Measurements from ENCODE around the gene TRIOBP. TPM values are rescaled to one million over a fixed set of nuclear protein-coding genes. Genes with fewer than 3 reads are reported as not detected.

The TRIOBP gene
- total and polyA plus RNA-seq, 2 of the 13 experiments (the other 11 are each of a cell fraction or from before 2014, with no cell fraction given), result 6.1 to 15.4 TPM

DNA sequence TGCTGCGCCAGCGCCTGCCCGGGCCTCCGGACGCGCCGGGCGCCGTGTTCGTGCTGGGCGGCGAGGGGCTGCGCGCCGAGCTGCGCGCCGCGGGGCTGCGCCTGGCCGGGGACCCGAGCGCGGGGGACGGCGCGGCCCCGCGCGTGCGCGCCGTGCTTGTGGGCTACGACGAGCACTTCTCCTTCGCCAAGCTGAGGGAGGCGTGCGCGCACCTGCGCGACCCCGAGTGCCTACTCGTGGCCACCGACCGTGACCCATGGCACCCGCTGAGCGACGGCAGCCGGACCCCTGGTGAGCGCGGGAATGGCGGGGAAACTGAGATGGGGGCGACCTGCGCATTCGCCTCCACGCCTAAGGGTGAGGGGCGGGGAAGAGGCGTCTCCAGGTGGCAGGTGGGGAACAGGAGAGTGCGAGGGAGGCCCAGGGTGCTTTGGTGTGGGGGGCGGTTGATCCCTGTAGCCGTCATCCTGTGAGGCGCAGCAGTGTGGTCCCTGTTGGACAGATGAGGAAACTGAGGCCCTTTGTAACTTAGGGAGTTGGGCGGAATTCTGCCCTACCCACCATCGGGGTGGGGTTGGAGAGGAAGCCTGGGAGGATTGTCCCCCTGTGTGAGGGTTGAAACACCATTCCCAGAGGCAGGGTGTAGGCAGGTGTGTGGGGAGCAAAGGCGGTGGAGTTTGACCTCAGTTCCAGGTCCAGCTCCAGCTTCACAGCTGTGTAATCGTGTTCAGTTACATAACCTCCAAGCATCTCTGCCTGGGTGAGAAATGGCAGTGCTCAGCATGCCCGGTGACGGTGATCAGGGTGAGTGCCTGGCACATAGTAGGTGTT lies 37.6 kb upstream of the TRIOBP start (continued):
- TF ChIP-seq, protein P1, sequence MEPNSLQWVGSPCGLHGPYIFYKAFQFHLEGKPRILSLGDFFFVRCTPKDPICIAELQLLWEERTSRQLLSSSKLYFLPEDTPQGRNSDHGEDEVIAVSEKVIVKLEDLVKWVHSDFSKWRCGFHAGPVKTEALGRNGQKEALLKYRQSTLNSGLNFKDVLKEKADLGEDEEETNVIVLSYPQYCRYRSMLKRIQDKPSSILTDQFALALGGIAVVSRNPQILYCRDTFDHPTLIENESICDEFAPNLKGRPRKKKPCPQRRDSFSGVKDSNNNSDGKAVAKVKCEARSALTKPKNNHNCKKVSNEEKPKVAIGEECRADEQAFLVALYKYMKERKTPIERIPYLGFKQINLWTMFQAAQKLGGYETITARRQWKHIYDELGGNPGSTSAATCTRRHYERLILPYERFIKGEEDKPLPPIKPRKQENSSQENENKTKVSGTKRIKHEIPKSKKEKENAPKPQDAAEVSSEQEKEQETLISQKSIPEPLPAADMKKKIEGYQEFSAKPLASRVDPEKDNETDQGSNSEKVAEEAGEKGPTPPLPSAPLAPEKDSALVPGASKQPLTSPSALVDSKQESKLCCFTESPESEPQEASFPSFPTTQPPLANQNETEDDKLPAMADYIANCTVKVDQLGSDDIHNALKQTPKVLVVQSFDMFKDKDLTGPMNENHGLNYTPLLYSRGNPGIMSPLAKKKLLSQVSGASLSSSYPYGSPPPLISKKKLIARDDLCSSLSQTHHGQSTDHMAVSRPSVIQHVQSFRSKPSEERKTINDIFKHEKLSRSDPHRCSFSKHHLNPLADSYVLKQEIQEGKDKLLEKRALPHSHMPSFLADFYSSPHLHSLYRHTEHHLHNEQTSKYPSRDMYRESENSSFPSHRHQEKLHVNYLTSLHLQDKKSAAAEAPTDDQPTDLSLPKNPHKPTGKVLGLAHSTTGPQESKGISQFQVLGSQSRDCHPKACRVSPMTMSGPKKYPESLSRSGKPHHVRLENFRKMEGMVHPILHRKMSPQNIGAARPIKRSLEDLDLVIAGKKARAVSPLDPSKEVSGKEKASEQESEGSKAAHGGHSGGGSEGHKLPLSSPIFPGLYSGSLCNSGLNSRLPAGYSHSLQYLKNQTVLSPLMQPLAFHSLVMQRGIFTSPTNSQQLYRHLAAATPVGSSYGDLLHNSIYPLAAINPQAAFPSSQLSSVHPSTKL (CRISPR knock-in tag; IDR thresholded peaks at IDR 0.05), result peak; percentile 79
- TF ChIP-seq CREM (IDR thresholded peaks at IDR 0.05) (peak; percentile 68), CREM (CRISPR knock-in tag; IDR thresholded peaks at IDR 0.05) (no peak), ZNF101 (CRISPR knock-in tag; IDR thresholded peaks at IDR 0.05; ENCODE audit: borderline replicate concordance, low read depth) (no peak), STAG1 (CRISPR knock-in tag; IDR thresholded peaks at IDR 0.05) (no peak), PAF1 (CRISPR knock-in tag; IDR thresholded peaks at IDR 0.05) (no peak), CEBPG (CRISPR knock-in tag; IDR thresholded peaks at IDR 0.05) (peak; percentile 74), ZNF782 (CRISPR knock-in tag; IDR thresholded peaks at IDR 0.05; ENCODE audit: borderline replicate concordance) (peak; percentile 71; the same call in 1 of the 2 replicates), SAFB2 (CRISPR knock-in tag; IDR thresholded peaks at IDR 0.05; ENCODE audit: borderline replicate concordance, low read depth) (peak; percentile 56; the same call in 1 of the 2 replicates), KLF16 (CRISPR knock-in tag; IDR thresholded peaks at IDR 0.05) (peak in 1 of 2 experiments; percentile 64; a peak in 2 of 4 replicates), ZNF121 (CRISPR knock-in tag; IDR thresholded peaks at IDR 0.05) (peak; percentile 42; the same call in 1 of the 2 replicates), KAT8 (CRISPR knock-in tag; IDR thresholded peaks at IDR 0.05) (peak; percentile 56; the same call in 1 of the 2 replicates), MEIS1 (CRISPR knock-in tag; IDR thresholded peaks at IDR 0.05; ENCODE audit: borderline replicate concordance) (peak; percentile 42; the same call in 1 of the 2 replicates), JUND (CRISPR knock-in tag; IDR thresholded peaks at IDR 0.05) (peak; percentile 59; the same call in 1 of the 2 replicates), SOX6 (IDR thresholded peaks at IDR 0.05) (no peak), SOX6 (CRISPR knock-in tag; IDR thresholded peaks at IDR 0.05) (peak; percentile 78), ATM (IDR thresholded peaks at IDR 0.05; ENCODE audit: borderline replicate concordance) (no peak), ZNF205 (CRISPR knock-in tag; IDR thresholded peaks at IDR 0.05) (no peak; the same call in 1 of the 2 replicates), HNF4G (IDR thresholded peaks at IDR 0.05; ENCODE audit: borderline replicate concordance, low read depth, low read length) (peak; percentile 99), HNF4G (CRISPR knock-in tag; IDR thresholded peaks at IDR 0.05; ENCODE audit: borderline replicate concordance, low read depth) (peak; percentile 97), SMAD9 (CRISPR knock-in tag; IDR thresholded peaks at IDR 0.05) (peak; percentile 43; the same call in 1 of the 2 replicates), EEA1 (CRISPR knock-in tag; IDR thresholded peaks at IDR 0.05; ENCODE audit: borderline replicate concordance) (peak; percentile 17; the same call in 1 of the 2 replicates)
- TF ChIP-seq, protein P2, sequence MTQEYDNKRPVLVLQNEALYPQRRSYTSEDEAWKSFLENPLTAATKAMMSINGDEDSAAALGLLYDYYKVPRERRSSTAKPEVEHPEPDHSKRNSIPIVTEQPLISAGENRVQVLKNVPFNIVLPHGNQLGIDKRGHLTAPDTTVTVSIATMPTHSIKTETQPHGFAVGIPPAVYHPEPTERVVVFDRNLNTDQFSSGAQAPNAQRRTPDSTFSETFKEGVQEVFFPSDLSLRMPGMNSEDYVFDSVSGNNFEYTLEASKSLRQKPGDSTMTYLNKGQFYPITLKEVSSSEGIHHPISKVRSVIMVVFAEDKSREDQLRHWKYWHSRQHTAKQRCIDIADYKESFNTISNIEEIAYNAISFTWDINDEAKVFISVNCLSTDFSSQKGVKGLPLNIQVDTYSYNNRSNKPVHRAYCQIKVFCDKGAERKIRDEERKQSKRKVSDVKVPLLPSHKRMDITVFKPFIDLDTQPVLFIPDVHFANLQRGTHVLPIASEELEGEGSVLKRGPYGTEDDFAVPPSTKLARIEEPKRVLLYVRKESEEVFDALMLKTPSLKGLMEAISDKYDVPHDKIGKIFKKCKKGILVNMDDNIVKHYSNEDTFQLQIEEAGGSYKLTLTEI (CRISPR knock-in tag; conservative IDR thresholded peaks at IDR 0.05), result no peak
- TF ChIP-seq, protein P3, sequence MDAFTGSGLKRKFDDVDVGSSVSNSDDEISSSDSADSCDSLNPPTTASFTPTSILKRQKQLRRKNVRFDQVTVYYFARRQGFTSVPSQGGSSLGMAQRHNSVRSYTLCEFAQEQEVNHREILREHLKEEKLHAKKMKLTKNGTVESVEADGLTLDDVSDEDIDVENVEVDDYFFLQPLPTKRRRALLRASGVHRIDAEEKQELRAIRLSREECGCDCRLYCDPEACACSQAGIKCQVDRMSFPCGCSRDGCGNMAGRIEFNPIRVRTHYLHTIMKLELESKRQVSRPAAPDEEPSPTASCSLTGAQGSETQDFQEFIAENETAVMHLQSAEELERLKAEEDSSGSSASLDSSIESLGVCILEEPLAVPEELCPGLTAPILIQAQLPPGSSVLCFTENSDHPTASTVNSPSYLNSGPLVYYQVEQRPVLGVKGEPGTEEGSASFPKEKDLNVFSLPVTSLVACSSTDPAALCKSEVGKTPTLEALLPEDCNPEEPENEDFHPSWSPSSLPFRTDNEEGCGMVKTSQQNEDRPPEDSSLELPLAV (CRISPR knock-in tag; conservative IDR thresholded peaks at IDR 0.05; ENCODE audit: low read depth), result no peak
